ENCODE data around the gene IFNA5.

IFNA5 gene

DNA sequence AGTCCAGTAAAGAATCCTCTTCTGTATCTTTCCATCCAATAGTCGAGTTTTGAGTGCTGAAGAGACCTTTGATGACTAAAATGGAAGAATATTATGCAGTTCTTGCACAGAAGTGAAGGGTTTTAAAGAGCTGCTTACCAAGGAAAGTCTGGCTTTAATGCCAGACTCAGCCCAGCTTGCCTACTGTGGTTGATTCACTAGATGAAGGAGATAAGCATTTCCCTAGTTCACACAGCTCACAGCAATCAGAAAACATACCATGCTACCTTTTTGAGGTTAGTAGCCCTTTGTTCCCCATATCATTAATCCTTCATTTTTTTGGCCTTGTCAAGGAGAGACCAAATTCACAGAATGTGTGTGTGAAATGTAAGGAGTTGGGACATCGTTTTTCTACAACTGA, 15.3 kb downstream of the IFNA5 start:
- no peak for DNase-seq

DNA sequence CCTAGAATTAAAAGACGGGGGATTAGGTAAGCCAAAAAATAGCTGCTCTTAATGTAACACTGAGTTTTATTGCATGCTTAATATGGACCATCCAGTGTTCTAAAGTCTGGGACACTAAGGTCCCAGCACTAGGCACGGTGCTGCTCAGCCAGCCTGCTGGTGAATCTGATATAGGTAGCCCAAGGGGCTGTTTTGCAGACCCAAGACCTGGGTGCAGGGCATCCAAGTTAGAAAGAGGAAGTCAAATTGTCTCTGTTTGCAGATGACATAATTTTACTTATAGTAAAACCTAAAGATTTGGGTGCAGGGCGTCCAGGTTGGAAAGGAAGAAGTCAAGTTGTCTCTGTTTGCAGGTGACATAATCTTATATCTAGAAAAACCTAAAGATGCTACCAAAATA, 17.8 kb downstream of the IFNA5 start:
- no peak for DNase-seq

DNA sequence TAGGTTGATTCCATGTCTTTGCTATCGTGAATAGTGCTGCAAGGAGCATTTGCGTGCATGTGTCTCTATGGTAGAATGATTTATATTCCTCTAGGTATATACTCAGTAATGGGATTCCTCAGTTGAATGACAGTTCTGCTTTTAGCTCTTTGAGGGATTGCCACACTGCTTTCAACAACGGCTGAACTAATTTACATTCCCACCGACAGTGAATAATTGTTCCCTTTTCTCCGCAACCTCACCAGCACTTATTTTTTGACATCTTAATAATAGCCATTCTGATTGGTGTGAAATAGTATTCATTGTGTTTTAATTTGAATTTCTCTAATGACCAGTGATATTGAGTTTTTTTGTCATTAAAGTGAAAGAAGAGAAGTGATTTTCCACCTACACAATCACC, 18.5 kb downstream of the IFNA5 start:
- no peak for DNase-seq

DNA sequence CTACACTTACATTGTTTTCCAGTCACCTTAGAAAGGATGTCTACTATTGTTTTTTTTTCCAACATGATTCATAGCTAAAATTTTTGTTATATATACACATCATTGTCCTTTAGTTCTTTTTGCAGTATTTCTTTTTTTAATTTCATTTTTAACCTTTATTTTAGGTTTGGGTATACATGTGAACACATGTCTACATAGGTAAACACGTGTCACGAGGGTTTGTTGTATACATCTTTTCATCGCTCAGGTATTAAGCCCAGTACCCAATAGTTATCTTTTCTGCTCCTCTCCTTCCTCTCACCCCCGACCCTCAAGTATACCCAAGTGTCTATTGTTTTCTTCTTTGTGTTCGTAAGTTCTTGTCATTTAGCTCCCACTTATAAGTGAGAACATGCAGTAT, 19.0 kb downstream of the IFNA5 start:
- no peak for DNase-seq

DNA sequence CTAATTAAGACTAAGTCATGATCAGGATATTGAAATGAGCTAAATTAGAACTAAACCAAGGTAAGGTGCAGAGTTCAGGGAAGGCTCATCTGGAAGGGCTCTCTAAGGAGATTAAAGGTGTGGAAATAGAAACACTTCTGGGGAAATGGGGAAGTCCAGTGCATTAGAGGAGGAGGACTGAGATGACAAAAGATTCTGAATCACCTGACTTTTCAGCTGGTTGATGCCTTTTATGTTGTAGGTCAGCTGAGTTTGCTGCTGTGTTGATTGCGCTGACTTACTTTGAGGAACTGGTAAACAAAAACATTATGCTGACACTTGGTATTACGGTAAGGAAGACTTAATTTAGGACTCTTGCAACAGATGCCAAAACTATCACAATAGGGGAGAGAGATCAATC, 23.8 kb downstream of the IFNA5 start:
- DNase-seq, result no peak

DNA sequence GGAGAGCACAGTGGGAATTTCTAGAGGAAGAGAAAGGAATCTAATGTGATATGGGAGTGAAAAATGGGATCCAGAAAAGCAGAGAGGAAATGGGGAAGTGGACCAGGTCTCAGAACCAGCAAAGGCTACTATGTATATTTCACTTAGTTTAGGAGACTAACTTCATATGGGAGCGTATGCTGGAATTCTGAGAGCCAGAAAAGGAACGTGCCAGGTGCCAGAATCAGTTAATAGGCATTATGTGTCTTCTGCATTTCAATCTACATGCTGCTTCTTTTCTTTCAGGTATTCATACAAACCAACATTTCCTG, 36.8 kb downstream of the IFNA5 start:
- DNase-seq, result no peak

DNA sequence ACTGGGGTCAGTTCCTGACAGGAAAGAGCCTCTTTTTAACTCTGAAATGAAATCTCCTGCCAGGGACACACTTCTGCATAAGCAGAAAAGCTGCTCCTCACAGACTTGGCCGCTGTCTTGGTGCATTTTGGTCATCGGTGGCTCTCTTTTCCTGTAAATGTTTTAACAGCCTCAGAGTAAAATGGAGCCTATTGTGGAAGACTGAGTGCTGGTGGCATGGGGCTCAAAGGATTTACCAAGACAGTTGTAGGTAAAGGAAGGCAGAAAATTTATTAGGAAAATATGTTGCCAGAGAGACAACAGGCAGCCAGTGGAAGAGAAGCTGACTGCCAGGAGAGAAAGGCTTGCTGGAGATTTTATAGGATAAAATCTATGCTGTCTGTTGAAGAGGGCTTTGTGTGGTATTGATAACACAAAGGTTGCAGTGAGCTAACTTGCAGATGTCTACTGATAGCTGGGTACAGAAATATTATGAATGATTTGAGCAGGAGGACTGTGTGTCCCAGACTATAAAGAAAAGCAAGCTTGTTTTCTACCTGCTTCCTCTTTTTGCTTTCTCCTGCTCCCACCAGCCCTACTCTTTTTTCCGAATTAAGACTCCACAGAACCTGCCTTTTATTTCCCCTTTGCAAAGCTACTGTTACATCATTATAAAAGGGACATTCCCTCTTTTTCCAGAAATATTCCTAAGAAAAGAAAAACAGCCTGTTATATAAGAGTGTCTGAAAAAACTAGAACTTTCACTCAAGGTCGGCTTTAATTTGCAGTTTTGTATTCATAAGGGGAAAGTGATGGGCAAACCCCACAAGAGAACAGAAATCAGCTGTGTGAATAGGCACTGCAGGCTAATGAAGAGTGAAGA, 37.4 kb downstream of the IFNA5 start:
- no peak for DNase-seq

DNA sequence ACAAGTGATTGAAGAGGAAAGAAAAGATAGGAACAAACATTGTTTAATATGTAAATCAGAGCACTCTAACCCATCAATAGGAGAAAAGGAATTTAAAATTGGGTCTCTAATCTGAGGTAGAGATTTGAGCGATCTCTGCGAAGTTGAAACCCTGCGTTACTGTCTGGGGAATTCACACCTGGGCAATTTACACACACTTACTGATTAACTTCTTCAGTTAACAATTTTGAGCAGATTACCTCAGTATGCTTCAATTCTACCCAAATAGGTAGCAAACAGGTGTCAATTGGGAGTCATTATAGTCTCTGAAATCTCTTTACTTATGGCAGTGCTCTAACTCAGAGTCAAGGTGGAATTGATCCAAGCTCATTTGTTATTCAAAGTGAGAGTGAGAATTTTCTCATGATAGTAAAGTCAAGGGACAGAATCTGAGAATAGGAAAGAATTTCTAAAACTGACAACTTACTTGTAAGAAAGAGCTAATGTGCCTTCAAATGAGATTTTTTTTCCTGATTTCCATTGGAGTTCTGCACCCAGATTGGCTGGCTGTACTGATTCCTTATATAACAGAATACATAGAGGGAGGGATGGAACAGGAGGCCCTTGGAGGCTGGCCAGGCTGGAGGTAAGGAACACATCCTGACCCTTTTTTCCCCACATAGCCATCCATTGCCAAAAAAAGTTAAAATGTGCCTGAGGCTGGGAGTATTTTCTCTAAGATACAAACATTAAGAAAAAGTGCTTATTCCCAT, 38.2 kb downstream of the IFNA5 start:
- DNase-seq, result no peak

DNA sequence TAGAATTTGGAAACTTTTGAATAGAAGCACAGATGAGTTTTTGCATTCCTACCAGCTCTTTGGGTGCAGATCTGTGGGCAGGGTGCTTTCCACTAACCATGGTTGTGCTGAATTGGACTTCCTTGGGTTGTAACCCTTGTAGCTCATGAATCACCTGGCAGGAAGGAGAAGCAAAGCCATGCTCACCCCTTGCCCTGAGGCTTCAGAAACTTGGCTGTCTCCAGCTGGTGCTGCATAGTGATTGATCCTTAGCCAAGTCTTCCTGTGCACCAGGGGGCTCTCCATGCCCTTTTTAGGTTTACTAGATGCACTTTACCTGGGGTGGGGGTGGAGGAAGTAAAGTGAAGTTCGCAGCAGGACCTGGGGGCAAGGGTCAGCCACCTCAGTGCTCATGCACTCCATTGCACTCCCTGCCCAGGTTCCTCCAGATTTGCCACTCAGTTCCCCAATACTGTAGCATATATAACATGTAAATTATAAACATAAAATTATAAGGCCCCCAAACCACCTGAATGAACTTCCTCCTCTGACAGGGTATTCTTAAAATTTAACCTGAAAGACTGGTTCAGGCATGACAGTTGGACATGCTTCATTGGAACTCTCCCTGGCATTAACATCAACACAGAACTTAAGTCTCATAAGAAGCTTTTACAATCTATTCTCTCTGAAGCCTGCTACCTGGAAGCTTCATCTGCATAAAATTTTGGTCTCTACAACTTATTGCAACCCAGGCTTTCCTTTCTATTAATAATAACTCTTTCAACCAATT, 39.5 kb downstream of the IFNA5 start:
- no peak for DNase-seq

DNA sequence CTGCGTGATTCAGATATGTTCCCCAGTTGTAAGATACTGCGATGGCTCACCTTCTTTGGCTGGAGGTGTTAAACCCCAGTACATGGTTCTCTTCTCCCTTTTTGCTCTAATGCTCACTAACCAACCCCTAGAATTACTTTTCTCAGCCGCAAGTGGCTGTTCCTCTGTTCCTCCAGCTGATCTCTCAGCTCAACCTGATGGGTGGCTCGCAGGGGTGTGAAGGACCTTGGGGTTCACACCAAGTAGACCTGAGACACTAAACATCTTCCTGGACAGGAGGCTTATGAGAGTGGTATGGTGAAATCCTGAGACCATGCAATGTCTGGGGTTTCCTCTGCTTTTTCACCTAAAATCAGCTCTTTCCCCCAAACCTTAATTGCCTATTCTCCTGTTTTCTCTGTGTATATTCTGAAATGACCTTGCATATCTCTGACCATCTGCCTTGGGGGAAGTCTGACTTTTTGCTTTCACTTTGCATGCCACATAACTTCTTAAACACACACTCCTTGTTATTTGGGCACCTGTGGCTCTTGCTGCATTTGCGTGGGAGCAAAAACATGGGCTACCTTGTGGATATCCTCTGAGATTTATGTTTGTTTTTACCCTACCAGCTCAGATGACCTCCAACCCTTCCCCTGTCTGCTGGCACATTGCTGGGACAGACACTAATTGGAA, 49.4 kb downstream of the IFNA5 start:
- no peak for DNase-seq

Measured in NCI-H2171 treated with DMSO at 0.1 percent for 48 hours (cell line).